ENCODE data around the gene GOLGA6L7. TPM values are rescaled to one million over a fixed set of nuclear protein-coding genes. Genes with fewer than 3 reads are reported as not detected.

The GOLGA6L7 gene
- total RNA-seq, 1 donor, result not detected

DNA sequence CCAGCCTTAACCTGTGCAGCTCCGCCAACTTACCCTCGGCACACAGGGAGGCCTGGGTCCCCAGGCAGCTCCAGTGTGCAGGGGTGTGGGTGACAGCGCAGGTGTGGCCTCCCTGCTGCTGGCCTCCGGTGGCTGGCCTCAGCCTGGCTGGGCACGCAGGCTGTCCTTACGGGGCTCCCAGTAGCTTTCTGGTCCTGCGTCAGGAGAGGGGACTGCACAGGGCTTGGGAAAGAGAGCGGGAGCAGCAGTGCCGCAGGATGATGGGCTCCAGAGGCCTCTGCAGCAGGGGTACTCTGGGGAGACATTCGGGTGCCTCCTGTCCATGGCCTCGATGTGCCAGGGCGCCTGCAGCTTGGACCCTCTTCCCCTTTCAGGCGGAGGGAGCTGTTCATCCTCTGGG is 46.7 kb upstream of the GOLGA6L7 start:
- Histone ChIP-seq H4K20me1 (ENCODE audit: insufficient read depth, low read length) (no peaks in the 10 kb centered on the region), H3K27me3 (ENCODE audit: insufficient read depth, low read length) (no peaks in the 10 kb centered on the region), H3K27ac (ENCODE audit: low read depth, low read length) (no peak overlapping the region), H2AFZ (ENCODE audit: low read length) (no peak overlapping the region), H3K36me3 (ENCODE audit: insufficient read depth, low read length) (no peaks in the 10 kb centered on the region), H3K79me2 (ENCODE audit: insufficient read depth, low read length) (peaks cover 14% of the 10 kb centered on the region), H3K4me2 (ENCODE audit: insufficient read depth, low read length) (no peak overlapping the region), H3K4me3 (ENCODE audit: insufficient read depth, low read length) (no peak overlapping the region), H3K4me1 (ENCODE audit: insufficient read depth, low read length) (no peaks in the 10 kb centered on the region), H3K9me3 (ENCODE audit: low read depth, low read length) (no peaks in the 10 kb centered on the region)
- no peak for DNase-seq (ENCODE audit: insufficient read length, low spot score, missing footprints)
- TF ChIP-seq, protein P1, sequence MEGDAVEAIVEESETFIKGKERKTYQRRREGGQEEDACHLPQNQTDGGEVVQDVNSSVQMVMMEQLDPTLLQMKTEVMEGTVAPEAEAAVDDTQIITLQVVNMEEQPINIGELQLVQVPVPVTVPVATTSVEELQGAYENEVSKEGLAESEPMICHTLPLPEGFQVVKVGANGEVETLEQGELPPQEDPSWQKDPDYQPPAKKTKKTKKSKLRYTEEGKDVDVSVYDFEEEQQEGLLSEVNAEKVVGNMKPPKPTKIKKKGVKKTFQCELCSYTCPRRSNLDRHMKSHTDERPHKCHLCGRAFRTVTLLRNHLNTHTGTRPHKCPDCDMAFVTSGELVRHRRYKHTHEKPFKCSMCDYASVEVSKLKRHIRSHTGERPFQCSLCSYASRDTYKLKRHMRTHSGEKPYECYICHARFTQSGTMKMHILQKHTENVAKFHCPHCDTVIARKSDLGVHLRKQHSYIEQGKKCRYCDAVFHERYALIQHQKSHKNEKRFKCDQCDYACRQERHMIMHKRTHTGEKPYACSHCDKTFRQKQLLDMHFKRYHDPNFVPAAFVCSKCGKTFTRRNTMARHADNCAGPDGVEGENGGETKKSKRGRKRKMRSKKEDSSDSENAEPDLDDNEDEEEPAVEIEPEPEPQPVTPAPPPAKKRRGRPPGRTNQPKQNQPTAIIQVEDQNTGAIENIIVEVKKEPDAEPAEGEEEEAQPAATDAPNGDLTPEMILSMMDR (IDR thresholded peaks at IDR 0.05; ENCODE audit: extremely low read depth, low read depth, low read length), result no peak

DNA sequence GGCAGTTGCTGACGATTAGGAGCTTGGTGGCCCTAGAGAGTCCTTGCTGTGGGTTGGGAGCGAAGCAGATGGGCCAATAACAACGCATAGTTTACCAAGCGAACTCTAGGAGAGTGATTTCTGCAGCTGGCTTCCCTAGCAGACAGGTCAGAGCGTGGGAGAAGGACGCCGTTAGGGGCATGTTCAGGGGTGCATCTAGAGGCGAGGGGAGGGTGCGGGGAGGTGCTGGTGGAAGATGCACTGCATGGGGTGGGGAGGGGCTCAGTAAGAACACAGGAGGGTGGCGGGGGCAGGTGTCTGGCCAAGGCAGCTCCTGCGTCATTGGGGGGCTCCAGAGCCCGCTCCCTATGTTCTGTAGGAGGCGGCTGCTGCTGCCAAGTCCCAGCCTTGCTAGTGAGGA is 46.2 kb upstream of the GOLGA6L7 start:
- Histone ChIP-seq H4K20me1 (ENCODE audit: insufficient read depth, low read length) (no peaks in the 10 kb centered on the region), H3K9me3 (ENCODE audit: low read depth, low read length) (no peaks in the 10 kb centered on the region), H2AFZ (ENCODE audit: low read length) (no peak overlapping the region), H3K4me1 (ENCODE audit: insufficient read depth, low read length) (no peaks in the 10 kb centered on the region), H3K79me2 (ENCODE audit: insufficient read depth, low read length) (peaks cover 14% of the 10 kb centered on the region), H3K36me3 (ENCODE audit: insufficient read depth, low read length) (no peaks in the 10 kb centered on the region), H3K4me2 (ENCODE audit: insufficient read depth, low read length) (no peak overlapping the region), H3K27ac (ENCODE audit: low read depth, low read length) (no peak overlapping the region), H3K4me3 (ENCODE audit: insufficient read depth, low read length) (no peak overlapping the region), H3K27me3 (ENCODE audit: insufficient read depth, low read length) (no peaks in the 10 kb centered on the region)
- DNase-seq (ENCODE audit: insufficient read length, low spot score, missing footprints), result no peak
- TF ChIP-seq, protein P1 (IDR thresholded peaks at IDR 0.05; ENCODE audit: extremely low read depth, low read depth, low read length), result no peak

DNA sequence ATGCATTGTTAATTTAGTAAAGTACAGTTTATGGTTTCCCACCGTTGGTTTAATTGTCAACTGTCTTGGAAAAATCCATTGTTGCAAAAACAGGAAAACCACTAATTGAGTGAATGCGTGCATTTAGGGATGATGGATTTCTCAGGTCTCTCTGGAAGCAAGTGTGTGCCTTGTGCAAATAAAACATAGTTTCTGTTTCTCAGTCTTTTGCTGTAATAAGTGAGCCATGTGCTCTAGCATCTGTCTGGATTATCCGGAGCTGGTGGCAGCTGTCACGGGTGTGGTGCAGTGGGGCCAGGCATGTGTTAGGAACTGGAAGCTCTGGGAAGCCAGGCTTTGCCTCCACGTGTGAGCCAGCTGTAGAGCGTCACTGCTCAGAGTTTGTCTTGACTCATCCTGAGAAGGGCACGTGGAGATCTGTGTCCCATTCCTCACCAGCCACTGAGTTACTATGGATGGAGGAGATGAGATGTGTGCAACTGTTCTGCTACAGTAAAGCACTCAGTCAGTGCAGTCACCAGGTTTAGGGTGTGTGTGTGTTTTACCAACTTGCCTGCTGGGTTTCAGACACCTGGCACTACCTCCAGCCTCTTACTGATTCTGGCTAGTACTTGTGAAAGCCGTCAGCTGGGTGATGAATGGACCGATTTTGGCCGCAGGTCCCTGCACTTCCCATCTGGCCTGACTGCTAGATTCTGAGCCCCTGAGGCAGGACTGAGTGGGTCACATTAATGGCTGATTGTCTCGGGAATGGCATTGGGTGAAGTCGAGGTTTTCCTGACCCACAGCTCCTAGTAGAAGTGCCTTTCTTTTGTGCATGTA is 44.6 kb upstream of the GOLGA6L7 start:
- DNase-seq (ENCODE audit: insufficient read length, low spot score, missing footprints), result no peak

DNA sequence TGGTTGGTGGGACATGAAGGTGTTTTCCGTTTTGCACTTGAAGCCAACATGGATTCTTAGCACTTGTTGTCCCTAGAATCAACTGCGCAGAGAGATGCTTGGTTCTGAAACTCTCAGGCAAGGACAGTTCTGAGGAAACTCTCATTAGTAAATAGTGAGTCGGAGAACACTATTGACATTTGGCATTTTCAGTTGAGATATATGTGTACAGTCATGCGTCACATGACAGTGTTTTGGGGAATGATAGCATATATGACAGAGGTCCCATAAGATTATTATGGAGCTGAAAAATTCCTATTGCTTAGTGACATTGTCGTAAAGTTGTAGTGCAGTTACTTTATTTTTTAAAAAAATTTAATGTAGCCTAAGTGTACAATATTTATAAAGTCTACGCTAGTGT is 43.1 kb upstream of the GOLGA6L7 start:
- no peaks in the 10 kb centered on the region for H3K9me3 ChIP-seq (ENCODE audit: low read depth, low read length)
- no peaks in the 10 kb centered on the region for H3K4me1 ChIP-seq (ENCODE audit: insufficient read depth, low read length)
- H2AFZ ChIP-seq (ENCODE audit: low read length), result no peak overlapping the region
- H4K20me1 ChIP-seq (ENCODE audit: insufficient read depth, low read length), result peaks cover 3% of the 10 kb centered on the region
- no peak for DNase-seq (ENCODE audit: insufficient read length, low spot score, missing footprints)
- no peak overlapping the region for H3K4me3 ChIP-seq (ENCODE audit: insufficient read depth, low read length)
- TF ChIP-seq, protein P1 (IDR thresholded peaks at IDR 0.05; ENCODE audit: extremely low read depth, low read depth, low read length), result no peak
- H3K36me3 ChIP-seq (ENCODE audit: insufficient read depth, low read length), result no peaks in the 10 kb centered on the region
- H3K27me3 ChIP-seq (ENCODE audit: insufficient read depth, low read length), result no peaks in the 10 kb centered on the region
- H3K4me2 ChIP-seq (ENCODE audit: insufficient read depth, low read length), result no peak overlapping the region
- H3K27ac ChIP-seq (ENCODE audit: low read depth, low read length), result no peak overlapping the region
- peaks cover 8% of the 10 kb centered on the region for H3K79me2 ChIP-seq (ENCODE audit: insufficient read depth, low read length)

More for the DNA sequence above, 44.6 kb upstream of the GOLGA6L7 start:
- Histone ChIP-seq H3K27ac (ENCODE audit: low read depth, low read length) (no peak overlapping the region), H3K36me3 (ENCODE audit: insufficient read depth, low read length) (no peaks in the 10 kb centered on the region), H3K9me3 (ENCODE audit: low read depth, low read length) (no peaks in the 10 kb centered on the region), H3K27me3 (ENCODE audit: insufficient read depth, low read length) (no peaks in the 10 kb centered on the region), H3K4me1 (ENCODE audit: insufficient read depth, low read length) (no peaks in the 10 kb centered on the region), H2AFZ (ENCODE audit: low read length) (no peak overlapping the region), H3K79me2 (ENCODE audit: insufficient read depth, low read length) (peaks cover 10% of the 10 kb centered on the region), H4K20me1 (ENCODE audit: insufficient read depth, low read length) (no peaks in the 10 kb centered on the region), H3K4me3 (ENCODE audit: insufficient read depth, low read length) (no peak overlapping the region), H3K4me2 (ENCODE audit: insufficient read depth, low read length) (no peak overlapping the region)
- TF ChIP-seq, protein P1 (IDR thresholded peaks at IDR 0.05; ENCODE audit: extremely low read depth, low read depth, low read length), result no peak

All from osteoblast (primary cell).